ENCODE measurements around the gene ASTN2.

The ASTN2 gene

DNA sequence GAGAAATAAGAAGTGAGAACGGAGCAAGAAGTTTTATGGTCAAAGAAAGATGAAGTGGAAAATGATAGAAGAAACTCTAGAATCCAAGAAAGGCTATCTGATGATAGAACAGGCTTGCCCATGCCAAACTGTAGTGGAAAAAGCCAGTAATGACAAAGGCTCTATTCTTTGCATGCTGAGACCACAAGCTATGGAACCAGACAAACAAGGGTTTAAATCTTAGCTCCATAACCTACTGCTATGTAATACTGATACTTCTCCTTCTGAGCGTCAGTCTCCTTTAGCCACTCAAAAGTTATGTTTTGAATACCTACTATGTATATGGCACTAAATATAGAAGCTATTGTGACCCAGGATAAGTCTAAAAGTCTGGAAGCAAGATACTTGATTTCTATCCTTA lies 778.9 kb downstream of the ASTN2 start:
- TF ChIP-seq EZH2 (IDR thresholded peaks at IDR 0.05; ENCODE audit: borderline replicate concordance, low read length) = no peak
- TF ChIP-seq, protein P1, sequence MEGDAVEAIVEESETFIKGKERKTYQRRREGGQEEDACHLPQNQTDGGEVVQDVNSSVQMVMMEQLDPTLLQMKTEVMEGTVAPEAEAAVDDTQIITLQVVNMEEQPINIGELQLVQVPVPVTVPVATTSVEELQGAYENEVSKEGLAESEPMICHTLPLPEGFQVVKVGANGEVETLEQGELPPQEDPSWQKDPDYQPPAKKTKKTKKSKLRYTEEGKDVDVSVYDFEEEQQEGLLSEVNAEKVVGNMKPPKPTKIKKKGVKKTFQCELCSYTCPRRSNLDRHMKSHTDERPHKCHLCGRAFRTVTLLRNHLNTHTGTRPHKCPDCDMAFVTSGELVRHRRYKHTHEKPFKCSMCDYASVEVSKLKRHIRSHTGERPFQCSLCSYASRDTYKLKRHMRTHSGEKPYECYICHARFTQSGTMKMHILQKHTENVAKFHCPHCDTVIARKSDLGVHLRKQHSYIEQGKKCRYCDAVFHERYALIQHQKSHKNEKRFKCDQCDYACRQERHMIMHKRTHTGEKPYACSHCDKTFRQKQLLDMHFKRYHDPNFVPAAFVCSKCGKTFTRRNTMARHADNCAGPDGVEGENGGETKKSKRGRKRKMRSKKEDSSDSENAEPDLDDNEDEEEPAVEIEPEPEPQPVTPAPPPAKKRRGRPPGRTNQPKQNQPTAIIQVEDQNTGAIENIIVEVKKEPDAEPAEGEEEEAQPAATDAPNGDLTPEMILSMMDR (IDR thresholded peaks at IDR 0.05; ENCODE audit: low read length) = no peak
- Histone ChIP-seq H3K4me2 (ENCODE audit: low read length) (no peak overlapping the region), H3F3A (ENCODE audit: insufficient read depth, low read length) (no peaks in the 10 kb centered on the region), H3K27me3 (ENCODE audit: insufficient read depth, low read length) (no peaks in the 10 kb centered on the region), H3K9me2 (ENCODE audit: low read depth, low read length) (no peaks in the 10 kb centered on the region), H3K79me2 (ENCODE audit: insufficient read depth, low read length) (no peaks in the 10 kb centered on the region), H3K9ac (ENCODE audit: low read length) (no peak overlapping the region), H2AFZ (ENCODE audit: low read length) (no peak overlapping the region), H3K4me1 (ENCODE audit: insufficient read depth, low read length, severe bottlenecking) (no peaks in the 10 kb centered on the region), H4K20me1 (ENCODE audit: insufficient read depth, low read length) (no peaks in the 10 kb centered on the region), H3K27ac (ENCODE audit: low read depth, low read length, poor library complexity, severe bottlenecking) (no peak overlapping the region), H3K4me3 (ENCODE audit: low read depth, low read length, poor library complexity, severe bottlenecking) (no peak overlapping the region), H3K36me3 (ENCODE audit: insufficient read depth, low read length) (no peaks in the 10 kb centered on the region), H3K9me3 (ENCODE audit: low read length) (no peaks in the 10 kb centered on the region)

DNA sequence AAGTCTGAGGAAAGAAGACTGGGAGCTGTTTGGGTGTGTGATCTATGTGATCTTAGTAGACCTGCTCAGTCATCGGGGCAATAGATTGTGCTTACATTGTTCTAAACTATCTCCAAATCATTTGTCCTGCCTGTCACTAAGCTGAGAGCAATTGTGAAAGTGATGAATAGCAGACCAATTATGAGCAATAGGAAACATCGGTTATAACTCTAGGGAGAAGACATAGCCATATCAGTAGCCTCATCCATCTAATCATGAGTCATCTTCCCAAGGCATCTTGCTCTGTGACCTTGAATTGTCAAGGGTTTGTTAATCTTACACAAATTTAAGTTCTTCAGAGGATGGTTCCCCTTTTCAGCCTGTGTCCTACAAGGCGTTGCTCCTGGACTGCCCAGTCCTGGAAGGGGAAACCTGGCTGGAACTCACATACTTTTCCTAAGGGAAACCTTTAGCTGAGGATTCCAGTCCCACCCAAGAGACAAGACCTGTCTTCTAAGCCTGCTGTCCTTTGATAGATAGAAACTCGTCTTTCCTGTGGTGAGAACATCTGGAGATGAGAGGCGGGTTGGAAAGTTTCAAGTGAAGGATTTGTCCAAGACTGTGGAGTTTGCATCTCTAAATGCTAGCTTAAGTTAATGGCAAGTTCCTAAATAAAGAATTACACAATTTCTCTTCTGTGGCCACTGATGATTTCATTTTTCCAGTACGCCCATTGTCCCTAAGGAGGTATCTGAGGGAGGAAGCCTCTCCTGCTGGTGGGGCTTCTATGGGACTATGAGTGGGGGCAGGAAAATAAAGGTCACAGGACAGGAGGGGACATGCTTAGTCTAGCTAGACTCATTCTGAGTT lies 781.6 kb downstream of the ASTN2 start:
- no peaks in the 10 kb centered on the region for H3K27me3 ChIP-seq (ENCODE audit: insufficient read depth, low read length)
- H2AFZ ChIP-seq (ENCODE audit: low read length) = no peak overlapping the region
- TF ChIP-seq, protein P1 (IDR thresholded peaks at IDR 0.05; ENCODE audit: low read length) = no peak
- no peak for TF ChIP-seq EZH2 (IDR thresholded peaks at IDR 0.05; ENCODE audit: borderline replicate concordance, low read length)
- H3K9me3 ChIP-seq (ENCODE audit: low read length) = no peaks in the 10 kb centered on the region
- no peaks in the 10 kb centered on the region for H3K79me2 ChIP-seq (ENCODE audit: insufficient read depth, low read length)
- H3K4me3 ChIP-seq (ENCODE audit: low read depth, low read length, poor library complexity, severe bottlenecking) = no peak overlapping the region
- H3K27ac ChIP-seq (ENCODE audit: low read depth, low read length, poor library complexity, severe bottlenecking) = no peak overlapping the region
- no peak overlapping the region for H3K9ac ChIP-seq (ENCODE audit: low read length)
- no peaks in the 10 kb centered on the region for H3K4me1 ChIP-seq (ENCODE audit: insufficient read depth, low read length, severe bottlenecking)
- no peaks in the 10 kb centered on the region for H3F3A ChIP-seq (ENCODE audit: insufficient read depth, low read length)
- H3K4me2 ChIP-seq (ENCODE audit: low read length) = no peak overlapping the region
- H4K20me1 ChIP-seq (ENCODE audit: insufficient read depth, low read length) = no peaks in the 10 kb centered on the region
- no peaks in the 10 kb centered on the region for H3K36me3 ChIP-seq (ENCODE audit: insufficient read depth, low read length)
- H3K9me2 ChIP-seq (ENCODE audit: low read depth, low read length) = no peaks in the 10 kb centered on the region

DNA sequence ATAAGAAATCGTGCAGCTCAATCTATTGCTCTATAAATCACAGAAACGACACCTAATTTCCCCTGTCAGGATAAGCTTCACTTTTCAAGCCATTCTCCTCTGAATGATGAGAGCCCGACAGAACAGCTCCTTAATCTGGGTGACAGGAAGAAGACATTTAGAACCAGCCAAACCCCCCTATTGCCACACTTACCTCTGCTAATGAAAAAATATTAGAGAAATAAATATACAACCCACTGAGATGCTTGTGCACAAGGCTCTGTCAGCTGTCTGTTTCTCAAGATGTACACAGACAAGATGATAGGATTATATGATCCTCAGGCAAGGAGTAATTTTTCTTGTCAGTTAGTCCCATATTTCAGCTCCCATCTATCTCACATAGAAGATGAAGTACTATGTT lies 785.2 kb downstream of the ASTN2 start:
- no peaks in the 10 kb centered on the region for H3K36me3 ChIP-seq (ENCODE audit: insufficient read depth, low read length)
- H3K9ac ChIP-seq (ENCODE audit: low read length) = no peak overlapping the region
- H3F3A ChIP-seq (ENCODE audit: insufficient read depth, low read length) = no peaks in the 10 kb centered on the region
- H3K27me3 ChIP-seq (ENCODE audit: insufficient read depth, low read length) = no peaks in the 10 kb centered on the region
- H3K79me2 ChIP-seq (ENCODE audit: insufficient read depth, low read length) = no peaks in the 10 kb centered on the region
- H2AFZ ChIP-seq (ENCODE audit: low read length) = no peak overlapping the region
- H3K27ac ChIP-seq (ENCODE audit: low read depth, low read length, poor library complexity, severe bottlenecking) = no peak overlapping the region
- H3K4me2 ChIP-seq (ENCODE audit: low read length) = no peak overlapping the region
- no peaks in the 10 kb centered on the region for H4K20me1 ChIP-seq (ENCODE audit: insufficient read depth, low read length)
- H3K4me1 ChIP-seq (ENCODE audit: insufficient read depth, low read length, severe bottlenecking) = no peaks in the 10 kb centered on the region
- no peaks in the 10 kb centered on the region for H3K9me3 ChIP-seq (ENCODE audit: low read length)
- H3K9me2 ChIP-seq (ENCODE audit: low read depth, low read length) = no peaks in the 10 kb centered on the region
- H3K4me3 ChIP-seq (ENCODE audit: low read depth, low read length, poor library complexity, severe bottlenecking) = no peak overlapping the region
- TF ChIP-seq, protein P1 (IDR thresholded peaks at IDR 0.05; ENCODE audit: low read length) = no peak
- no peak for TF ChIP-seq EZH2 (IDR thresholded peaks at IDR 0.05; ENCODE audit: borderline replicate concordance, low read length)

All from OCI-LY1 (cell line).